ENCODE measurements around the gene KLHL17. TPM values are rescaled to one million over a fixed set of nuclear protein-coding genes. Genes with fewer than 3 reads are reported as not detected.

Gene KLHL17
- total RNA-seq, 3 donors from 2014 or later (not counting 1 experiment from before 2014, with no cell fraction given): 17.8 to 33.5 (median 22.4) TPM

DNA sequence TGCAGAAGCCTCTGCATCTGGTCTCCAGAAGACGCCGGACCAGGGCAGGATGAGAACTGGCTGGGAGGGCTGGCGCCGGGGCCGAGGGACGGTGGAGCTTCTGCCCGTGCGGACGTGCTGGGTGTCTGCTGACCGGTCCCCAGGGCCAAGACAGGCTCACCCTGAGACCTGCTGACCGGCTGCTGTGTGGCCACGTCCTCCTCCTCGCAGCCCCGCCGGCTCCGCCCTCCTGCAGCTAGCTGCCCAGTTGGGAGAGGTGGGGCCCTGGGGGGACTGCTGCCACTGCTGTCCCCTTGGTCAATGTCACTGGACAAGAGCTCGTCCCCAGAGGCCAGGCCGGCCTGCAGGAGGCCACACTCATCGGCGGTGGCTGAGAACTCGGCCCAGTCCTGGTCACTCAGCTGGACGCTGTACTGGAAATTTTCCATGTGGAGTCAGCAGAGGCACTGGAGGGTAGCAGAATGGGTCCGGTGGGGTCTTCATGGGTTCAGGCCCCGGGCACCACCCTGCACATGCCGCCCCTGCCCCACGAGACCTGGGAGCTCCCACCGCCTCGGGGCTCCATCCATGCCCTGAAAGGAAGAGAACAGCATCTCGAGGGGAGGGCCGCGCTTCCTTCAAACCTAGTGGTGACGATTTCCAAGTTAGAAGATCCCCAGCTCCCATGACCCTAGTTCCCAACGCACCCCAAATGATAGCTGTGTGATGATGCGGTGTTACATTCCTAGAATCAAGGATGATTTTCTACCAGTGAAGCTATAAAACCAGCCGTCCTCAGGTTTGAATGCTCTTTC, 20.4 kb downstream of the KLHL17 start:
- no peak overlapping the region for H3K4me3 ChIP-seq (ENCODE audit: low read length)
- H3K9me3 Mint-ChIP-seq: no peaks in the 10 kb centered on the region
- no peaks in the 10 kb centered on the region for H3K36me3 ChIP-seq (ENCODE audit: control insufficient read depth, insufficient read depth, low read length)
- H3K9me3 ChIP-seq (ENCODE audit: control insufficient read depth, insufficient read depth, low read length): no peaks in the 10 kb centered on the region
- H3K27ac ChIP-seq (ENCODE audit: low read length): no peak overlapping the region
- H3K4me3 Mint-ChIP-seq: no peak overlapping the region
- no peaks in the 10 kb centered on the region for H3K27me3 ChIP-seq (ENCODE audit: control insufficient read depth, insufficient read depth, low read length)
- intact Hi-C loops (cut with micrococcal nuclease): loop anchor here (5.0 kb wide), 1 partner anchor 312 kb away; no protein-coding TSS in a partner anchor
- peaks cover 7% of the 10 kb centered on the region for H3K4me1 ChIP-seq (ENCODE audit: control insufficient read depth, insufficient read depth, low read length)
- TF ChIP-seq, protein P1, sequence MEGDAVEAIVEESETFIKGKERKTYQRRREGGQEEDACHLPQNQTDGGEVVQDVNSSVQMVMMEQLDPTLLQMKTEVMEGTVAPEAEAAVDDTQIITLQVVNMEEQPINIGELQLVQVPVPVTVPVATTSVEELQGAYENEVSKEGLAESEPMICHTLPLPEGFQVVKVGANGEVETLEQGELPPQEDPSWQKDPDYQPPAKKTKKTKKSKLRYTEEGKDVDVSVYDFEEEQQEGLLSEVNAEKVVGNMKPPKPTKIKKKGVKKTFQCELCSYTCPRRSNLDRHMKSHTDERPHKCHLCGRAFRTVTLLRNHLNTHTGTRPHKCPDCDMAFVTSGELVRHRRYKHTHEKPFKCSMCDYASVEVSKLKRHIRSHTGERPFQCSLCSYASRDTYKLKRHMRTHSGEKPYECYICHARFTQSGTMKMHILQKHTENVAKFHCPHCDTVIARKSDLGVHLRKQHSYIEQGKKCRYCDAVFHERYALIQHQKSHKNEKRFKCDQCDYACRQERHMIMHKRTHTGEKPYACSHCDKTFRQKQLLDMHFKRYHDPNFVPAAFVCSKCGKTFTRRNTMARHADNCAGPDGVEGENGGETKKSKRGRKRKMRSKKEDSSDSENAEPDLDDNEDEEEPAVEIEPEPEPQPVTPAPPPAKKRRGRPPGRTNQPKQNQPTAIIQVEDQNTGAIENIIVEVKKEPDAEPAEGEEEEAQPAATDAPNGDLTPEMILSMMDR (IDR thresholded peaks at IDR 0.05): no peak
- no peak for ATAC-seq
- DNase-seq: no peak
- WGBS (ENCODE audit: insufficient coverage): 81% methylated on average over 35 of the region's 35 CpGs
- H3K27me3 Mint-ChIP-seq (ENCODE audit: low read depth in 2 of 2): peaks cover 7 to 13% of the 10 kb centered on the region in 2 donors
- H3K27ac Mint-ChIP-seq: no peak overlapping the region
- H3K4me1 Mint-ChIP-seq: peaks cover 0 to 4% of the 10 kb centered on the region in 2 donors
- no peaks in the 10 kb centered on the region for H3K36me3 Mint-ChIP-seq

DNA sequence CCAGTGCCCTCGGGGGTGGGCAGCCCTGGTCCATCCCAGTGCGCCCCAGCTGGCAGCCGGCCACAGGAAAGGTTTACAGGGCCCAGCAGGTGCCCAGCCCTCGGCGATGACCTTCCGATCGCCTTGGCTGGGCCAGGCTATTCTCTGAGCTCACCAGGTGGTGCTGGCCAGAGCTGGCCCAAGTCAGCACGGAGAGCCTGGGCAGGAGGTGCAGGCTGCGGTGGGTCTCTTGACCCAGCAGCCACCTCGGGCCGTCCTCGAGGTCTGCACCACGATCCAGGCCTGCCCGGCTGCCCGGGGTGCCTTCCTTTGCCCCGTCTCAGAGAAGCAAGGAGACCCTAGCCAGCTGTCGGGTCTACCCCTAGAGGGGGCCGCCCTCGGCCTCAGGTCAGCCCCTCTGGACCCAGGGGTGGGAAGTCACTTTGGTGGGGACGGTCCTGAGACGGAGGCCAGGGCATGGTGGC, 21.1 kb downstream of the KLHL17 start:
- 78% methylated on average over 21 of the region's 21 CpGs for WGBS (ENCODE audit: insufficient coverage)
- H3K4me3 Mint-ChIP-seq: no peak overlapping the region
- no peaks in the 10 kb centered on the region for H3K36me3 Mint-ChIP-seq
- H3K9me3 ChIP-seq (ENCODE audit: control insufficient read depth, insufficient read depth, low read length): no peaks in the 10 kb centered on the region
- H3K27me3 Mint-ChIP-seq (ENCODE audit: low read depth in 2 of 2): peaks cover 14 to 17% of the 10 kb centered on the region in 2 donors
- H3K27me3 ChIP-seq (ENCODE audit: control insufficient read depth, insufficient read depth, low read length): no peaks in the 10 kb centered on the region
- TF ChIP-seq, protein P1 (IDR thresholded peaks at IDR 0.05): no peak
- no peak overlapping the region for H3K4me3 ChIP-seq (ENCODE audit: low read length)
- no peak overlapping the region for H3K27ac ChIP-seq (ENCODE audit: low read length)
- H3K4me1 Mint-ChIP-seq: no peaks in the 10 kb centered on the region
- no peak for DNase-seq
- no peak for ATAC-seq
- no peak overlapping the region for H3K27ac Mint-ChIP-seq
- intact Hi-C loops (cut with micrococcal nuclease): loop anchor here (5.0 kb wide), 1 partner anchor 311 kb away; no protein-coding TSS in a partner anchor
- no peaks in the 10 kb centered on the region for H3K36me3 ChIP-seq (ENCODE audit: control insufficient read depth, insufficient read depth, low read length)
- H3K4me1 ChIP-seq (ENCODE audit: control insufficient read depth, insufficient read depth, low read length): no peaks in the 10 kb centered on the region
- H3K9me3 Mint-ChIP-seq: no peaks in the 10 kb centered on the region

DNA sequence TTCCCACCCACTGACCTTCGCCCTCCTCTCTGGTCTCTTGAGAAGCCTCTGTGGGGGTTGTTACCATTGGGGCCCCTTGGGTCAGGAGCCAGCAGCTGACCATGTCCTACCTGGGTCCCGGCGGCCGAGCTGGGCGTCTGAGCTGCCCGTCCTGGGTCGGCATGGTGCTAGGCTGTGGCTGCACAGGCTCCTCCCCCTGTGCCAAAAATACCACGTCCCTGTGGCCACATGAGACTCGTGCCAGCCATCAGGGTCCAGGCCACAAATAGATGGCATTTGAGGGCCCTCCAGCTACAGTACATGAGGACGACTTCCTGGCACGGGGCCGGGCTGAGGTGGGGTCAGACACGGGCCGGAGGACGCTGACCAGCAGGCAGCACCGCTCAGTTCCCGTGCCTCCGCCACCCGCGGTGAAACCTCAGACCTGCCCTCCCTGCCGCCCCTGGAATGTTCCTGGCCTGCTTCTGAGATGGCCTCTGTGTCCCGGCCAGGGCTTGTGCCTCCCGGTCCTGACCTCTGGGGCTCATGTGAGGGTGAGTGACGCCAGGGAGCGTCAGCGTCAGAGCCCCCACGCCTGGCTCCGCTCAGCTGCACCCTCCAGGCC, 21.7 kb downstream of the KLHL17 start, which contains the start of gene PERM1:
Gene PERM1, minus strand, starts transcription at position 139 of the 604 bp plus-strand sequence. CDS start 1,064 bp downstream, outside the sequence.
- H3K27ac Mint-ChIP-seq: no peak within 1 kb of the TSS
- H3K9me3 Mint-ChIP-seq: no peaks in the 10 kb centered on the region
- no peaks in the 10 kb centered on the region for H3K4me1 Mint-ChIP-seq
- no peak within 1 kb of the TSS for H3K4me3 Mint-ChIP-seq
- H3K36me3 Mint-ChIP-seq: no peaks in the 10 kb centered on the region
- H3K27me3 ChIP-seq (ENCODE audit: control insufficient read depth, insufficient read depth, low read length): no peaks in the 10 kb centered on the region
- ATAC-seq (no peak), DNase-seq (no peak)
- intact Hi-C loops (cut with micrococcal nuclease): loop anchor here (5.0 kb wide), 1 partner anchor 310 kb away; no protein-coding TSS in a partner anchor
- H3K4me3 ChIP-seq (ENCODE audit: low read length): no peak within 1 kb of the TSS
- no peaks in the 10 kb centered on the region for H3K9me3 ChIP-seq (ENCODE audit: control insufficient read depth, insufficient read depth, low read length)
- TF ChIP-seq, protein P1 (IDR thresholded peaks at IDR 0.05): no peak
- no peak within 1 kb of the TSS for H3K27ac ChIP-seq (ENCODE audit: low read length)
- peaks cover 14 to 17% of the 10 kb centered on the region in 2 donors for H3K27me3 Mint-ChIP-seq (ENCODE audit: low read depth in 2 of 2)
- no peaks in the 10 kb centered on the region for H3K4me1 ChIP-seq (ENCODE audit: control insufficient read depth, insufficient read depth, low read length)
- WGBS (ENCODE audit: insufficient coverage): 74% methylated on average over 28 of the region's 28 CpGs
- H3K36me3 ChIP-seq (ENCODE audit: control insufficient read depth, insufficient read depth, low read length): no peaks in the 10 kb centered on the region

Measured in natural killer cell (primary cell).